B cell (primary cell): Measurements from ENCODE around the gene NAA40. TPM values are rescaled to one million over a fixed set of nuclear protein-coding genes. Genes with fewer than 3 reads are reported as not detected.
"Not testable (repeated sequence)": the region's sequence is repeated elsewhere in the genome, so short reads cannot be mapped to it uniquely, and the experiment has no call there.

Experiments
- ATAC-seq: fragments of 200-7000 bp; cut with Tn5 transposase; one replicate; pipeline ENCODE4 v1.10.0; 2021; ENCODE audit warnings: low read depth, mild to moderate bottlenecking, moderate number of reproducible peaks, moderate library complexity
- CTCF ChIA-PET: fragments of 350-600 bp; sonication (Branson Sonifier 250); formaldehyde crosslinking; loops from one replicate; lab custom pipeline; 2021; ENCODE audit warnings: antibody characterized with exemption, inconsistent platforms; lab: Charles Lee
- POLR2A ChIA-PET: fragments of 350-600 bp; sonication (Branson Sonifier 250); formaldehyde crosslinking; loops from one replicate; lab custom pipeline; 2021; ENCODE audit warnings: antibody characterized with exemption; lab: Charles Lee
- DNase-seq: peaks from one replicate; pipeline ENCODE4 v3.0.0; 2013
- H2AFZ ChIP-seq: 2 replicates; pipeline ENCODE4 v1.6.1; 2012; ENCODE audit warnings: mild to moderate bottlenecking, low read depth, low read length; ENCODE audit not compliant: insufficient read depth, poor library complexity, severe bottlenecking
- H3K27ac ChIP-seq, 2 donors: 1 replicate in 1 of 2; 2 replicates in 1 of 2; pipeline ENCODE4 v1.5.1; 2012 to 2013; ENCODE audit warnings: low read length in 2 of 2, mild to moderate bottlenecking in 2 of 2, moderate library complexity in 1 of 2
- H3K27me3 ChIP-seq, 4 experiments: fragments of 200-600 bp in 1 of 4; sonication (generic) in 1 of 4; replicated peaks in 1 of 4; 1 replicate in 2 of 4; 2 replicates in 2 of 4; pipeline versions ENCODE4 v1.6.1 to v1.7.0; 2013 to 2016; ENCODE audit warnings: low read length in 3 of 4, mild to moderate bottlenecking in 2 of 4, mixed read lengths in 1 of 4, moderate library complexity in 1 of 4; ENCODE audit not compliant: insufficient read depth in 4 of 4, control insufficient read depth in 3 of 4; ENCODE audit errors: control extremely low read depth in 1 of 4
- H3K36me3 ChIP-seq, 2 experiments: replicated peaks in 1 of 2; 1 replicate in 1 of 2; 2 replicates in 1 of 2; pipeline versions ENCODE4 v1.6.1 to v1.7.1; 2013; ENCODE audit warnings: low read length in 1 of 2; ENCODE audit not compliant: insufficient read depth in 2 of 2, control insufficient read depth in 1 of 2; ENCODE audit errors: control extremely low read depth in 1 of 2, extremely low read depth in 1 of 2
- H3K4me1 ChIP-seq, 2 donors: fragments of 200-600 bp in 1 of 2; sonication (generic) in 1 of 2; 1 replicate in 1 of 2; 2 replicates in 1 of 2; pipeline versions ENCODE4 v1.5.1 to v1.6.1; 2013 to 2017; ENCODE audit warnings: low read length in 2 of 2; ENCODE audit not compliant: control insufficient read depth in 2 of 2, insufficient read depth in 2 of 2
- H3K4me2 ChIP-seq: replicated peaks from 2 replicates; pipeline ENCODE3; 2012; ENCODE audit warnings: mild to moderate bottlenecking, low read depth, low read length; ENCODE audit not compliant: poor library complexity, severe bottlenecking
- H3K4me3 ChIP-seq, 5 experiments: fragments of 200-600 bp in 1 of 5; sonication (generic) in 1 of 5; 1 replicate in 3 of 5; 2 replicates in 2 of 5; pipeline versions ENCODE4 v1.5.1 to v1.7.0; 2011 to 2016; ENCODE audit warnings: low read length in 4 of 5, mild to moderate bottlenecking in 4 of 5, low read depth in 2 of 5, control low read depth in 1 of 5, moderate library complexity in 1 of 5; ENCODE audit not compliant: insufficient read depth in 1 of 5; ENCODE audit errors: control extremely low read depth in 1 of 5, extremely low read depth in 1 of 5
- H3K79me2 ChIP-seq: fragments of 200-600 bp; sonication (generic); one replicate; pipeline ENCODE4 v1.6.0; 2016; ENCODE audit warnings: low read length; ENCODE audit not compliant: control insufficient read depth, insufficient read depth
- H3K9ac ChIP-seq: fragments of 200-600 bp; sonication (generic); 2 replicates; pipeline ENCODE4 v1.6.1; 2017; ENCODE audit warnings: mild to moderate bottlenecking, low read length, moderate library complexity
- H3K9me3 ChIP-seq, 3 donors: one replicate each; pipeline versions ENCODE4 v1.6.1 to v1.7.1; 2013; ENCODE audit warnings: low read length in 2 of 3; ENCODE audit not compliant: control insufficient read depth in 2 of 3, insufficient read depth in 1 of 3; ENCODE audit errors: control extremely low read depth in 1 of 3
- H4K20me1 ChIP-seq: 2 replicates; pipeline ENCODE4 v1.6.0; 2012; ENCODE audit warnings: mild to moderate bottlenecking, low read length; ENCODE audit not compliant: insufficient read depth, control insufficient read depth, poor library complexity, severe bottlenecking
- H3K27ac Mint-ChIP-seq: one replicate; pipeline ENCODE4 v1.8.0; 2021; ENCODE audit warnings: mixed read lengths
- H3K27me3 Mint-ChIP-seq: one replicate; pipeline ENCODE4 v1.8.0; 2021; ENCODE audit warnings: mixed read lengths
- H3K4me1 Mint-ChIP-seq: one replicate; pipeline ENCODE4 v1.8.0; 2021; ENCODE audit warnings: mixed read lengths
- H3K4me3 Mint-ChIP-seq: one replicate; pipeline ENCODE4 v1.8.0; 2021; ENCODE audit warnings: mixed read lengths
- H3K9me3 Mint-ChIP-seq: one replicate; pipeline ENCODE4 v1.8.0; 2022; ENCODE audit warnings: mixed read lengths; ENCODE audit not compliant: insufficient read depth
- EZH2 ChIP-seq: IDR thresholded peaks from 2 replicates; pipeline ENCODE4 v1.6.1; 2012; ENCODE audit warnings: borderline replicate concordance, low read depth, mild to moderate bottlenecking, moderate library complexity, low read length; ENCODE audit not compliant: insufficient read depth, poor library complexity, severe bottlenecking
- WGBS: methylation state at CpG from one replicate; pipeline ENCODE4 v1.1.5; 2013; ENCODE audit warnings: missing lambda C conversion rate; ENCODE audit not compliant: insufficient coverage; 5-methylcytosine and 5-hydroxymethylcytosine counted together
- intact Hi-C: fragments of 100-400 bp; cut with micrococcal nuclease; formaldehyde crosslinking; loops from one replicate; pipeline ENCODE4 v1.10.0; 2022
- polyA plus RNA-seq: library from polyadenylated mRNA; depleted of rRNA; stranded (reverse); fragments of >200 nt; gene quantifications from 2 replicates; pipeline ENCODE4 v1.2.3, GENCODE V29; 2012
- total RNA-seq, 2 donors: library from RNA; stranded (reverse); fragments of 120-200 nt in 1 of 2; gene quantifications; 1 replicate in 1 of 2; 2 replicates in 1 of 2; pipeline versions ENCODE4 v1.2.3 to v1.2.4, GENCODE V29; 2013 to 2022
- TF ChIP-seq, protein P1 (sequence below): fragments of 200-600 bp; IDR thresholded peaks from one replicate; pipeline ENCODE4 v1.8.0; 2022; ENCODE audit warnings: antibody characterized with exemption, mild to moderate bottlenecking

Gene NAA40
- total and polyA plus RNA-seq, 2 donors (not counting 1 experiment from before 2014, with no cell fraction given): 41.3 to 47.7 TPM

DNA sequence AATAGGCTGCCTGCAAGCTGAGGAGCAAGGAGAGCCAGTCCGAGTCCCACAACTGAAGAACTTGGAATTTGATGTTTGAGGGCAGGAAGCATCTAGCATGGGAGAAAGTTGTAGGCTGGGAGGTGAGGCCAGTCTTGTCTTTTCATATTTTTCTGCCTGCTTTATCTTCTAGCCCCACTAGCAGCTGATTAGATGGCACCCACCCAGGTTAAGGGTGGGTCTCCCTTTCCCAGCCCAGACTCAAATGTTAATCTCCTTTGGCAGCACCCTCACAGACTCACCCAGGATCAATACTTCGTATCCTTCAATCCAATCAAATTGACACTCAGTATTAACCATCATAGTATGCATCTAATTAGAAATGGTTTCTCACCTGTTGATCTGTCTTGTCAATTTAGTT is 30.7 kb downstream of the NAA40 start:
- Histone ChIP-seq H3K27me3 (no peaks in the 10 kb centered on the region), H3K4me1 (peaks cover 0 to 6% of the 10 kb centered on the region in 2 donors), H2AFZ (no peak overlapping the region), H3K9ac (no peak overlapping the region), H3K4me2 (no peak overlapping the region), H3K36me3 (no peaks in the 10 kb centered on the region), H3K9me3 (no peaks in the 10 kb centered on the region), H3K79me2 (peaks cover 14% of the 10 kb centered on the region), H3K27ac (no peak overlapping the region), H4K20me1 (no peaks in the 10 kb centered on the region), H3K4me3 (no peak overlapping the region)
- ChIA-PET CTCF (no interaction called here), POLR2A (no interaction called here)
- H3K27ac Mint-ChIP-seq: no peak overlapping the region
- no peaks in the 10 kb centered on the region for H3K9me3 Mint-ChIP-seq
- TF ChIP-seq, protein P1, sequence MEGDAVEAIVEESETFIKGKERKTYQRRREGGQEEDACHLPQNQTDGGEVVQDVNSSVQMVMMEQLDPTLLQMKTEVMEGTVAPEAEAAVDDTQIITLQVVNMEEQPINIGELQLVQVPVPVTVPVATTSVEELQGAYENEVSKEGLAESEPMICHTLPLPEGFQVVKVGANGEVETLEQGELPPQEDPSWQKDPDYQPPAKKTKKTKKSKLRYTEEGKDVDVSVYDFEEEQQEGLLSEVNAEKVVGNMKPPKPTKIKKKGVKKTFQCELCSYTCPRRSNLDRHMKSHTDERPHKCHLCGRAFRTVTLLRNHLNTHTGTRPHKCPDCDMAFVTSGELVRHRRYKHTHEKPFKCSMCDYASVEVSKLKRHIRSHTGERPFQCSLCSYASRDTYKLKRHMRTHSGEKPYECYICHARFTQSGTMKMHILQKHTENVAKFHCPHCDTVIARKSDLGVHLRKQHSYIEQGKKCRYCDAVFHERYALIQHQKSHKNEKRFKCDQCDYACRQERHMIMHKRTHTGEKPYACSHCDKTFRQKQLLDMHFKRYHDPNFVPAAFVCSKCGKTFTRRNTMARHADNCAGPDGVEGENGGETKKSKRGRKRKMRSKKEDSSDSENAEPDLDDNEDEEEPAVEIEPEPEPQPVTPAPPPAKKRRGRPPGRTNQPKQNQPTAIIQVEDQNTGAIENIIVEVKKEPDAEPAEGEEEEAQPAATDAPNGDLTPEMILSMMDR: no peak
- DNase-seq: no peak
- intact Hi-C loops: no loop called here
- H3K4me3 Mint-ChIP-seq: no peak overlapping the region
- 100% methylated on average over 1 of the region's 2 CpGs for WGBS
- no peak for ATAC-seq
- peaks cover 10% of the 10 kb centered on the region for H3K4me1 Mint-ChIP-seq
- H3K27me3 Mint-ChIP-seq: peaks cover 8% of the 10 kb centered on the region

DNA sequence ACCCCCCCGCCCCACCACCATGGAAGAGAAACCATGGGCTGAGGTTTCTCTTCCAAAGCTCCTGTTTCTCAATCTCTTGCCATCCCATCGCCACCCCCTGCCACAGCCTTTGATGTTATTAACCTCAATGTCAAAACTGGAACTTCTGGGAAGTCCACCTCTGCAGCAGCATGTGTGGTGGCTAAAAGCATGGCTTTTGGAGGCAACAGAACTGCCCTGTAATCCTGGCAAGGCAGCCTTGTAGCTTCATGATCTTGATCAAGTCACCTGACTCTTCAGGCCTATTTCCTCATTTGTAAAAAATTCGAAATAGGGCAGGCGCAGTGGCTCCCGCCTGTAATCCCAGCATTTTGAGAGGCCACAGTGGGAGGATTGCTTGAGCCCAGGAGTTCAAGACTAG is 32.1 kb downstream of the NAA40 start:
- H3K9me3 Mint-ChIP-seq: no peaks in the 10 kb centered on the region
- ATAC-seq (no peak), DNase-seq (no peak)
- H3K4me1 Mint-ChIP-seq: peaks cover 19% of the 10 kb centered on the region
- Histone ChIP-seq H3K4me3 (no peak overlapping the region), H3K27ac (no peak overlapping the region), H3K79me2 (peaks cover 21% of the 10 kb centered on the region), H3K4me2 (no peak overlapping the region), H2AFZ (no peak overlapping the region), H3K36me3 (no peaks in the 10 kb centered on the region), H3K27me3 (no peaks in the 10 kb centered on the region), H3K4me1 (peaks cover 5 to 16% of the 10 kb centered on the region in 2 donors), H4K20me1 (no peaks in the 10 kb centered on the region), H3K9ac (no peak overlapping the region), H3K9me3 (no peaks in the 10 kb centered on the region)
- ChIA-PET CTCF (interaction anchor here (0.9 kb wide), 1 partner anchor 25 kb away, joined by 4 read pairs; no protein-coding TSS in a partner anchor), POLR2A (no interaction called here)
- intact Hi-C loops: loop anchor here (10.0 kb wide), 1 partner anchor 86 kb away; no protein-coding TSS in a partner anchor
- peaks cover 8% of the 10 kb centered on the region for H3K27me3 Mint-ChIP-seq
- TF ChIP-seq, protein P1: no peak
- TF ChIP-seq EZH2: no peak
- H3K4me3 Mint-ChIP-seq: no peak overlapping the region
- no peak overlapping the region for H3K27ac Mint-ChIP-seq
- 63% methylated on average over 4 of the region's 5 CpGs for WGBS

DNA sequence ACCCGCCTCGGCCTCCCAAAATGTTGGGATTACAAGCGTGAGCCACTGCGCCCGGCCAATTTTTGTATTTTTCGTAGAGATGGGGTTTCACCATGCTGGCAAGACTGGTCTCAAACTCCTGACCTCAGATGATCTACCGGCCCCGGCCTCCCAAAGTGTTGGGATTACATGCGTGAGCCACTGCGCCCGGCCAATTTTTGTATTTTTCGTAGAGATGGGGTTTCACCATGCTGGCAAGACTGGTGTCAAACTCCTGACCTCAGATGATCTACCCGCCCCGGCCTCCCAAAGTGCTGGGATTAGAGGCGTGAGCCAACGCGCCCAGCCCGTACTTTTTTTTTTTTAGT is 35.1 kb downstream of the NAA40 start:
- peak overlapping the region; percentile 98 for H2AFZ ChIP-seq
- not testable (repeated sequence) for H3K36me3 ChIP-seq, H3K27me3 Mint-ChIP-seq, H4K20me1 ChIP-seq, H3K27me3 ChIP-seq, ATAC-seq, H3K27ac ChIP-seq, DNase-seq, H3K9me3 ChIP-seq, H3K9me3 Mint-ChIP-seq
- H3K4me3 ChIP-seq: peak overlapping the region; percentile 81 to 99 (median 94)
- peak overlapping the region; percentile 98 for H3K27ac Mint-ChIP-seq
- intact Hi-C loops: loop anchor here (1.0 to 10.0 kb wide), 5 partner anchors 12 to 303 kb away; partner anchors contain the start of genes ATL3 and OTUB1
- 66% methylated on average over 18 of the region's 18 CpGs for whole genome bisulfite sequencing
- H3K4me1 Mint-ChIP-seq: peaks cover 29% of the 10 kb centered on the region
- peak overlapping the region; percentile 84 for H3K4me2 ChIP-seq
- ChIA-PET POLR2A (interaction anchor here (0.7 to 1.0 kb wide), 2 partner anchors 12 to 26 kb away, joined by 5 read pairs; partner anchors contain the start of gene OTUB1), CTCF (interaction anchor here (0.7 kb wide), 2 partner anchors 27 to 135 kb away, joined by 3 read pairs; partner anchors contain the start of gene MARK2)
- H3K4me1 ChIP-seq: peaks cover 6 to 21% of the 10 kb centered on the region in 2 donors
- peaks cover 31% of the 10 kb centered on the region for H3K79me2 ChIP-seq
- H3K4me3 Mint-ChIP-seq: peak overlapping the region; percentile 99
- H3K9ac ChIP-seq: peak overlapping the region; percentile 98
